Hindlimb muscle (tissue), 1 donor: ENCODE results near the gene SAMD4B. TPM values are rescaled to one million over a fixed set of nuclear protein-coding genes. Genes with fewer than 3 reads are reported as not detected.

Experiments
- DNase-seq: peaks from one replicate; pipeline ENCODE4 v3.0.0-alpha.2; 2013
- polyA plus RNA-seq: library from polyadenylated mRNA; unstranded; fragments of 120-200 nt; gene quantifications from one replicate; pipeline ENCODE4 v1.2.1, GENCODE V29; 2013; ENCODE audit not compliant: insufficient read length

SAMD4B gene
- polyA plus RNA-seq, 1 donor: 92.8 TPM

DNA sequence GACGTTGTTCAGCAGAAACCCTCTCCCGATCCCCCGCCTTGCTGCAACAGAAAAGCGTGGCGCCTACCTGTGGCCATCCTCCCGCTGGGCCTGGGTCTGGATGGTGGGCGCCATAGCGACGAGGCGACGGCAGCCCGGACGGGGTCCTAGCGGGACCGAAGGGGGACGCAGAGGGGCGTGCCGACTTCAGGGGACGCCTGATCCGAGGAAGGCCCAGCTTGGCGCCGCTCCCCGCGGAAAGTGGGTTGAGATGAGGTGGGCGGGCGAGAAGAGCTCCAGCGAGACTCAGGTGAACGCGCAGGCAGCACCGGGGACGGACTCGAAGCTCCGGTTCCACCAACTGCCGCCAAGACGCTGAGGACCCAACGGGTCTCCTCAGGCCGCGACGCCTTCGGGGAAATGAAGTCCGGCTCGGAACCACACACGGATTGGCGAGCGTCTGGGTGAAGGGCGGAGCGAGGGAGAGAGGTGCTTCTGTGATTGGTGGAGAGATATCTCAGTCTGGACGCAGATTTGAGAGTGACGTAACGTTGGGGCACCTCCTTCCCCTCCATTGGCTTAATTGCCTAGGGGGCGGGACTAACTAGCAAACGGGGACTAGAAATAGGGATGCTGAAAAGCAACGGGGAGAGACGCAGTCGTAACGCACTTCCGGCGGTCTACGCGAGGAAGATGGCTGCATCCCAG lies 48.7 kb downstream of the SAMD4B start, which contains the start of the genes MED29 and PAF1:
Gene MED29 (plus strand): TSS at position 628 of the 687 bp plus-strand sequence. CDS start 45 bp downstream, at position 673.
Gene PAF1 (minus strand): TSS at position 356 of the 687 bp plus-strand sequence. CDS start 242 bp downstream, at position 114.
- DNase-seq: peak; percentile 99

DNA sequence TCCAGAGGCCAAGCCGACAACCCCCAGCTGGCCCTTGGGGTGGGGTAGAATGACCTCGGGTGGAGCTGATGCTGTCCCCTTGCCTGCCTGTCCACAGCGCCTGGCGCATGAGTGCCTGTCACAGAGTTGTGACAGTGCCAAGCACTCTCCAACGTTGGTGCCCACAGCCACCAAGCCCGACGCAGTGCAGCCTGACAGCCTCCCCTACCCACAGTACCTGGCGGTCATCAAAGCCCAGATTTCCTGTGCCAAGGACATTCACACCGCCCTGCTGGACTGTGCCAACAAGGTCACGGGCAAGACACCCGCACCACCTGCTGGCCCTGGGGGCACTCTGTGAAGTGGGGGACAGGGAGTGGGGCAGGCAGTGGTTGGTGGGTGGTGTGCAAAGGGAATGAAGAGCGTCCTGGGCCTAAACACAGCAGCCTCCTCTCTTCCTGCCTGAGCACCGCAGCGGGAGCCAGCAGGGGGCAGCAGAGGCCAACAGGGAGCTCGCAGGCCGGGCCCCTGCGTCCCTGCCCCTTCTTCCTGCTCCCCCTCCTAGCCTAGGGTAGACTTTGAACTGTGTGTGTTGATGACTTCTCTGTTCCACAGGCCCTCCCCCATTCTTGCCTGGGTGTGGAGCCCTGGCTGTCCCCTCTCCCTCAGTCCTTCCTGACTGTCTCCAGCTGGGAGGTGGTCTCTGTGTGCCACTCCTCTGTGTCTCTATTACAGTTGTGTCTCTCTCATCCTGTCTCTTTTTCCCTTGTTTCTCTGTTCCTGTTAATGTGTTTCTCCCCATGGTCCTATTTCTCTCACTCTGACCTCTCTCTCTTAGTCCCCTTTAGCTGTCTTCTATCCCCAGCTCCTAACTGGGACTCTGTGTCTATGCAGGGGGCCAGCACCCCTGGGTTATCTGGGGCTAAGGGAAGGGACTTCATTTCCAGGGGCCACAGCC lies 55.4 kb downstream of the SAMD4B start:
- peak; percentile 88 for DNase-seq

DNA sequence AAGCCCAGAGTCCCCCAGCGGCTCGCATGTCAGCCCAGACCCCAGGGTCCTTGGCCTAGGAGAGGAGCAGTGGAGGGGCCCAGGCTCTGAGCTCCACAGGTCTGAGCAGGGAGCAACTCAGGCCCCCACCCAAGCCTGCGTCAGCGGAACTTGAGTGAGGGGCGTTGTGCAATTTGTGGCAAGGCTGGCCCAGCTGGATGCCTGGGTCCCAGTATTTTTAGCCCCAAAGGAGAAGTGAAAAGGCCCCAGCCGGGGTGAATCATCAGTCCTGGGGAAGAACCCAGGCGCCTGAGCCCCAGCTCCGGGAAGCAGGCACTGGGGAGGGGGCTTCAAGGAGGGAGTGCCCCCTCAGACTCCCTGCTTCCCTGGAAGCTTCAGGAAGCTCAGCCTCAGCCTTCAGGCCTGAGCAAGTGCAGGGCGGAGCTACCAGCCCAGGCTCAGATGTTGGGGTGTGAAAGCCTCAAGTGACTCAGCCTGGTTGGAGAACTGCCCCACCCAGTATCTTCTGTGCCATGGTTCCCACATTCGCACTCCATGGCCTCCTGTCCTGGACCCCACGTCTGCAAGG lies 56.2 kb downstream of the SAMD4B start:
- no peak for DNase-seq

GRCh38 chr19:39399668-39400050 lies 57.4 kb downstream of the SAMD4B start:
- DNase-seq: no peak

- DNase-seq: no peak
Measured at GRCh38 chr19:39400061-39400460, 57.8 kb downstream of the SAMD4B start.

DNA sequence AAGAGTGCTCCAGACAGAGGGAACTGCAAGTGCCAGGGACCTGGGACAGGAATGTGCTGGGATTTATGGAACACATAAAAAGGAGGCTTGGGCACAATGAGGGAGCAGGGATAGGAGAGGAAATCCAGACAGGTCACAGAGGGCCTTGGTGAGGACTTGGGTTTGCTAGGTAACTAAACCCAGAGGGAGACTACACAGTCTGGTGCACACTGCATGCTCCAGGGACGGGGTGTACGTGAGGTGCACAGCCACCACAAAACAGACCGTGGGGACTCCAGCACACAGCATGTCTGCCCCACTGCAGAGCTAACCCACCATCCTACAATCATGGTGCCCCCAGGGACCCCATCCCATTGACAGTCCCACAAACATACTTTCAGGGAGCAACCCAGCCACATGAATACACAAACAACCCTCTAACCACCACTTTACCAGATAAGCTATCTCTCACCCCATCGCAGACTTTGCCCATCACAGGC lies 58.9 kb downstream of the SAMD4B start:
- no peak for DNase-seq

DNA sequence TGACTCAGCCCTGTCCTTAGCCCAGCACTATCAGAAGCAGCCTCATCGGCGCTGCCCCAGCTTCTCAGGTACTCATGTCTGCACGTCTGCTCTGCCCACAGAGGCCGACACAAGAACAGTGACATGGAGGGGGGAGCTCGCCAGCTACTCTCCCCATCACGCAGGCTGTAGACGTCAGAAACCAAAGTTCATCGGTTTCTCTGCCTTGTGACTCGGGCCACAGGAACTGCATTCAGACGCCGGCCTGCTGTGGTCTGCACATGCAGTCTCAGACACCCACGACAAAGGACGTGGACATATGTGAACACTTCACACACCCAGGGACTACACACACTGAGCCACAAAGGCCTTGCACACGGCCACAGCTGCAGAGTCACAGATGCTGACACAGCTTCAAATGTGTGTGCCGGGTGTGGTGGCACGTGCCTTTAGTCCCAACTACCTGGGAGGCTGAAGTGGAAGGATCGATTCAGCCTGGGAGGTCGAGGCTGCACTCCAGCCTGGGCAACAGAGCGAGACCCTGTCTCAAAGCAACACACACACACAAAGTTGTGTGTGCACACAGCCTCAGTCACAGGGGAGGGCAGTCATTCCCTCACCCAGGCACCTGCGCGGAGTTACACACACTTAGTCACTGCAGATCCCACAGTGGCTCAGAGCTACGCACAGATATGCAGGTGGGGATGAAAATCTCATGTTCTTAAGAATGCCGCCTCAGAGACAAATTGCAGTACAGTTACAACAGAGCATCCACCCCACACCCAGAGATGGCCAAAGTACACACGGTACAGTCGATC lies 59.5 kb downstream of the SAMD4B start:
- DNase-seq: no peak

DNA sequence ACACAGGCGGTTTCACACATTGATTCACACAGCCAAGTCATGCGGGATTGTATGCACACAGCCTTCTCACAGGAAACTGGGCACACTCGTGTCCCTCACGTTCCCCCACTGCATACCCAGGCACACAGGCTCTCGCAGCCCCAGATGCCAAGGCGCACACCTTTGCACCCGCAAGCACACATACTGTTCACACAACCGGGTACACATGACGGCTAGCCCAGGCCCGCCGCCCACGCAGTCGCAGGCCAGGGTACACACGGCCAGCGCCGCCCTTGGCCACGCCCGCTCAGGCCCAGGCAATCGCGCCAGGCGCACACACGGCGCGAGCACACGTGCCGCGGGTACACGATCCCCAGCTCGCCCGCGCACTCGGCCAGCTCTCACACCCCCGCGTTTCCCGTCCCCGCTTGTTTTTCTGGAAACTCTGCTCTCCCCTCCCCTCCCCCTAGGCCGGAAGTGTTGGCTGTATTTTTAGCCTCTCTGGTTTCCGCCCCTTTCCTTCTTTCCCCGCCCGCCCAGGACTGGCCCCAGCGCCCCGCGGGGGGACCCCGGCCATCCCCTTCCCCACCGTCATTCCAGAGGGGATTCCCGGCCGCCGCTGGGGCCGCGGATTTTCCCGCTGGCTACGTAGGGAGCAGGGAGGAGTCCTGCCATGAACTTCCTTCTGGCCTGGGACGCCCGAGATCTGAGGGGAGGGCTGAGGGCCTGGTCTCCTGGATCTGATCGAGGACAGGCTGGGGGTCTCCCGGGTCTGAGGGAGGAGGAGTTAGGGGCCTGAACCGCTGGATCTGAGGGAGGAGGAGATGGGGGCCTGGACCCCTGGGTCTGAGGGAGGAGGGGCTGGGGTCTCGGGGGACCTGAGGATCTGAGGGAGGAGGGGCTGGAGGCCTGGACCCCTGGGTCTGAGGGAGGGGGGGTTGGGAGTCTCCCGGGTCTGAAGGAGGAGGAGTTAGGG lies 60.4 kb downstream of the SAMD4B start:
- DNase-seq: peak; percentile 94

DNA sequence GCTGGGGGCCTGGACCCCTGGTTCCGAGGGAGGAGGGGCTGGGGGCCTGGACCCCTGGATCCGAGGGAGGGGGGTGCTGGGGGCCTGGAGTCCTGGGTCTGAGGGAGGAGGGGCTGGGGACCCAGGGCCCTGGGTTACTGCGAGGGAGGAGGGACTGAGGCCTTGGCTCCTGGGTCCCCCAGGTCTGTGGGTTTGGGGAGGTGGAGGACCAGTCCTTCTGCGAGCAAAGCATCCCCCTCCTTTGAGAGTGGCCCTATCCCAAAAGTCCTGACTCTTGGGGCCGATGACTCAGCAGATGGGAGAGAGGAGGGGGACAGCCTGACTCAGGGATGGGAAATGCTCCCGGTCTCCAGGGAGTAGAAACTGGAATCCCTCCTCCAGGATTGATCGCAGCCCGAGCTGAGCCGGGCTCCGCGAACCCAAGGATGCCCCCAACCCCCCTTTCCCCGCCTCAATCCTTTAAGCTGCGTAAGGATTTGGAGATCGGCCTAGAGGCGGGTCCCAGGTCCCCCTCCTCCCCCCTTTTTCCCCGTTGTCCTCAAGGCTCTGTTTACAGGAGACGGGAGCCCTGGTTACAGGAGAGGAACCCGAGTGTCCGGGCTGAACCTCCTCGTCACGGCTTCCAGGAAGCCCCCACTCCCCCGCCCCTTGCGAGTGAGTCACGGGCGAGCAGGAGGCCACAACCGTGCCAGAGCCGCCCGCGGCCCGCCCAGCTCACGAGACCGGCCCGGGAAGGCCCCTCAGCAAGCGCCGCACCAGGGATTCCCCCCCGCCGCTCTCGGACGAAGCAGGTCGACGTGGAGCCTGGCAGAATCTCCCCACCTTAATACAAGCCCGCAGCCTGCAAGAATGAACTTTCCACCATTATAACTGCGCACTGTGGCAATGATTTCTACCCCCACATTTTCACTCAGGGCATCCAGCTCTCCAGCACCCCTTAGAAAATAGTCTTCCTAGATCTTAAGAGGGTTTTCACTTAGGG lies 61.4 kb downstream of the SAMD4B start:
- peak; percentile 96 for DNase-seq

- DNase-seq: no peak
Measured at GRCh38 chr19:39405261-39405957, 63.2 kb downstream of the SAMD4B start.

DNA sequence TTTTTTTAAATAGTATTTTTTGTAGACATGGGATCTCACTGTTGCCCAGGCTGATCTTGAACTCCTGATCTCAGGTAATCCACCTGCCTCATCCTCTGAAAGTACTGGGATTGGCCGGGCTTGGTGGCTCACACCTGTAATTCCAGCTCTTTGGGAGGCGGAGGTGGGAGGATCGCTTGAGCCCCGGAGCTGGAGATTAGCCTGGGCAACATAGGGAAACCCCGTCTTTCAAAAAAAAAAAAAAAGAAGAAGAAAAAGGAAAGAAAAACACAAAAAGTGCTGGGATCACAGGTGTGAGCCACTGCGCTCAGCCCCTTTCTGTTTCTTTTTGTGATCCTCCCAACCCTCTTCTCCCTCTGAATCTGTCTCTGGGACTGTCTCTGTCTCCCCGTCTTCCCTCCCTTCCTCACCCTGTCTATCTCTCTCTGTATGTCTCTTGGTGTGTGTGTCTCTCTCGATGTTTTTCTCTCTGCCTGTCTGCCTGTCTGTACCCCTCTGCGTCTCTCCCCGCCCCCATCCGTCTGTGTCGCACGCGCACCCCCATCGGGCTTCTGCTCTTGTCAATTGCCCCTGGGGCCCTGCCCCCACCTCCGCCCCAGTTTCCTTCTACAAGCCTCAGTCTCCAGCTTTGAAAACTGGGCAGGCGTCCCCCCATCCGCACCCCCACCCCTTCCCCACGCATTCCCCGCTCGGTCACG lies 63.9 kb downstream of the SAMD4B start:
- DNase-seq: no peak

DNA sequence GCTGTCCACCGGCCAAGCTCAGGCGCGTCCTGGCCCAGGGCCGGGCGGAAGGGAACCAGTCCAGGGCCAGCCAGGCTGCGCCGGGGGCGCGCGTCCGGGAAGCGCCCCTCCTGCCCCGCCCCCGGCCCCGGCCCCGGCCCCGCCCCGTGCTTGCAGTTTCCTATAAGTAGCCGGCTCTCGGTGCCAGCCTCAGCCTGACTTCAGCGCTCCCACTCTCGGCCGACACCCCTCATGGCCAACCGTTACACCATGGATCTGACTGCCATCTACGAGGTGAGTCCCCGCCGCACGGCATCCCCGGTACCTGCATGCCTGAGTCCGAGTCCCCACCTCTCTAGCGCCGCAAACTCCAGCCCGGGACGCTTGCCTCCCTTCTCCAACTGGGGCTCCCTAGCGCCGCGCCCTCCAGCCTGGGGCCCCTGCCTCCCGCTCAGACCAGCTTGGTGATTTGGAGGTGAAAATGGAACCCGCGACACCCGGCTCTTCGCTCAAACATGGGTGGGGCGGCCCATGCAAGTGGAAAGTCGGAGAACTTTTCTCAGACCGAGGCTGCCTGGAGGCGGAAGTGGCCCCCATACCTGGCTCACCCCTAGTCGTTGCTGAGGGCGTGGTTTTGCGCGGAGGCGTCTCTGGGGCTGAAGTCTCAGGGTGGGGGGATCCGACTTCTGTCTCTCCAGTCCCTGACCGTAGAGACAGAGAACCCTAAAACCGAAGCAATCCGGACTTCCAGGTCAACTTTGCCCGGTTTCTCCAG lies 64.6 kb downstream of the SAMD4B start, which contains the start of gene ZFP36:
Gene ZFP36 (plus strand): TSS at position 192 of the 754 bp plus-strand sequence. CDS start 58 bp downstream, at position 250.
- DNase-seq: peak; percentile 85

- no peak for DNase-seq
Measured at GRCh38 chr19:39407410-39407659, 65.1 kb downstream of the SAMD4B start.

DNA sequence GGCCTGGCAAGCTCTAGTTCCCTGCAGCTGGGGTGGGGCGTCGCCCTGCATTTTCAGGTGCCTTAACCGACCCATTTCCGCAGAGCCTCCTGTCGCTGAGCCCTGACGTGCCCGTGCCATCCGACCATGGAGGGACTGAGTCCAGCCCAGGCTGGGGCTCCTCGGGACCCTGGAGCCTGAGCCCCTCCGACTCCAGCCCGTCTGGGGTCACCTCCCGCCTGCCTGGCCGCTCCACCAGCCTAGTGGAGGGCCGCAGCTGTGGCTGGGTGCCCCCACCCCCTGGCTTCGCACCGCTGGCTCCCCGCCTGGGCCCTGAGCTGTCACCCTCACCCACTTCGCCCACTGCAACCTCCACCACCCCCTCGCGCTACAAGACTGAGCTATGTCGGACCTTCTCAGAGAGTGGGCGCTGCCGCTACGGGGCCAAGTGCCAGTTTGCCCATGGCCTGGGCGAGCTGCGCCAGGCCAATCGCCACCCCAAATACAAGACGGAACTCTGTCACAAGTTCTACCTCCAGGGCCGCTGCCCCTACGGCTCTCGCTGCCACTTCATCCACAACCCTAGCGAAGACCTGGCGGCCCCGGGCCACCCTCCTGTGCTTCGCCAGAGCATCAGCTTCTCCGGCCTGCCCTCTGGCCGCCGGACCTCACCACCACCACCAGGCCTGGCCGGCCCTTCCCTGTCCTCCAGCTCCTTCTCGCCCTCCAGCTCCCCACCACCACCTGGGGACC lies 65.6 kb downstream of the SAMD4B start:
- no peak for DNase-seq

DNA sequence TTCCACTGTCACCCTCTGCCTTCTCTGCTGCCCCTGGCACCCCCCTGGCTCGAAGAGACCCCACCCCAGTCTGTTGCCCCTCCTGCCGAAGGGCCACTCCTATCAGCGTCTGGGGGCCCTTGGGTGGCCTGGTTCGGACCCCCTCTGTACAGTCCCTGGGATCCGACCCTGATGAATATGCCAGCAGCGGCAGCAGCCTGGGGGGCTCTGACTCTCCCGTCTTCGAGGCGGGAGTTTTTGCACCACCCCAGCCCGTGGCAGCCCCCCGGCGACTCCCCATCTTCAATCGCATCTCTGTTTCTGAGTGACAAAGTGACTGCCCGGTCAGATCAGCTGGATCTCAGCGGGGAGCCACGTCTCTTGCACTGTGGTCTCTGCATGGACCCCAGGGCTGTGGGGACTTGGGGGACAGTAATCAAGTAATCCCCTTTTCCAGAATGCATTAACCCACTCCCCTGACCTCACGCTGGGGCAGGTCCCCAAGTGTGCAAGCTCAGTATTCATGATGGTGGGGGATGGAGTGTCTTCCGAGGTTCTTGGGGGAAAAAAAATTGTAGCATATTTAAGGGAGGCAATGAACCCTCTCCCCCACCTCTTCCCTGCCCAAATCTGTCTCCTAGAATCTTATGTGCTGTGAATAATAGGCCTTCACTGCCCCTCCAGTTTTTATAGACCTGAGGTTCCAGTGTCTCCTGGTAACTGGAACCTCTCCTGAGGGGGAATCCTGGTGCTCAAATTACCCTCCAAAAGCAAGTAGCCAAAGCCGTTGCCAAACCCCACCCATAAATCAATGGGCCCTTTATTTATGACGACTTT lies 66.4 kb downstream of the SAMD4B start:
- no peak for DNase-seq
